NT2/D1 (cell line): ENCODE results near the gene MEF2C.
A peak's percentile ranks its signal among the peaks of the same experiment; 100 is the strongest.

Source experiments
- DNase-seq: peaks from one replicate; pipeline ENCODE4 v3.0.0-alpha.2; 2011; ENCODE audit warnings: low read depth, low spot score
- H3K27me3 ChIP-seq: 2 replicates; pipeline ENCODE4 v1.6.0; 2011; ENCODE audit warnings: mild to moderate bottlenecking; ENCODE audit not compliant: insufficient read length, insufficient read depth
- H3K36me3 ChIP-seq: 2 replicates; pipeline ENCODE4 v1.6.1; 2011; ENCODE audit warnings: mild to moderate bottlenecking, low read length, mixed read lengths; ENCODE audit not compliant: insufficient read depth, insufficient read length
- H3K4me1 ChIP-seq: 2 replicates; pipeline ENCODE4 v1.5.1; 2011; ENCODE audit not compliant: insufficient read depth, insufficient read length
- H3K4me3 ChIP-seq: 2 replicates; pipeline ENCODE4 v1.5.1; 2011; ENCODE audit warnings: low read depth; ENCODE audit not compliant: insufficient read length
- H3K9ac ChIP-seq: 2 replicates; pipeline ENCODE4 v1.6.0; 2011; ENCODE audit warnings: low read depth; ENCODE audit not compliant: insufficient read length
- H3K9me3 ChIP-seq: 2 replicates; pipeline ENCODE4 v1.5.1; 2011; ENCODE audit warnings: mild to moderate bottlenecking, low read length; ENCODE audit not compliant: insufficient read depth
- SUZ12 ChIP-seq: IDR thresholded peaks from 2 replicates; pipeline ENCODE4 v1.6.1; 2011; ENCODE audit not compliant: insufficient read length, insufficient read depth; ENCODE audit errors: extremely low read depth
- YY1 ChIP-seq: IDR thresholded peaks from 2 replicates; pipeline ENCODE4 v1.6.1; 2011; ENCODE audit not compliant: insufficient read length, insufficient read depth
- ZNF274 ChIP-seq: IDR thresholded peaks from 2 replicates; pipeline ENCODE4 v1.6.1; 2011; ENCODE audit warnings: mild to moderate bottlenecking, low read depth, low read length

The MEF2C gene

GRCh38 chr5:88883059-88883835, at the start of gene MEF2C:
MEF2C (minus strand) TSS chr5:88883184; CDS start chr5:88823788, 59,396 bp downstream.
- no peaks in the 10 kb centered on the region for H3K4me1 ChIP-seq
- peaks cover 63% of the 10 kb centered on the region for H3K27me3 ChIP-seq
- no peaks in the 10 kb centered on the region for H3K36me3 ChIP-seq
- DNase-seq: no peak
- no peaks in the 10 kb centered on the region for H3K9me3 ChIP-seq
- H3K9ac ChIP-seq: peak within 1 kb of the TSS; percentile 36
- H3K4me3 ChIP-seq: peak within 1 kb of the TSS; percentile 58
- no peak for TF ChIP-seq ZNF274
- TF ChIP-seq SUZ12: no peak
- TF ChIP-seq YY1: no peak

- Histone ChIP-seq H3K36me3 (no peaks in the 10 kb centered on the region), H3K9me3 (no peaks in the 10 kb centered on the region), H3K27me3 (no peaks in the 10 kb centered on the region), H3K9ac (no peak overlapping the region), H3K4me1 (no peaks in the 10 kb centered on the region), H3K4me3 (no peak overlapping the region)
- no peak for TF ChIP-seq ZNF274
- TF ChIP-seq YY1: no peak
- TF ChIP-seq SUZ12: no peak
- no peak for DNase-seq
Measured at GRCh38 chr5:88932541-88932940, 49.6 kb upstream of the MEF2C start.

- TF ChIP-seq SUZ12 (no peak), ZNF274 (no peak), YY1 (no peak)
- DNase-seq: no peak
- Histone ChIP-seq H3K27me3 (no peaks in the 10 kb centered on the region), H3K36me3 (no peaks in the 10 kb centered on the region), H3K4me1 (no peaks in the 10 kb centered on the region), H3K9me3 (no peaks in the 10 kb centered on the region), H3K4me3 (no peak overlapping the region), H3K9ac (no peak overlapping the region)
Measured at GRCh38 chr5:88930335-88930734, 47.4 kb upstream of the MEF2C start.

GRCh38 chr5:88929385-88929784, 46.4 kb upstream of the MEF2C start:
- H3K4me1 ChIP-seq: no peaks in the 10 kb centered on the region
- H3K27me3 ChIP-seq: no peaks in the 10 kb centered on the region
- no peaks in the 10 kb centered on the region for H3K9me3 ChIP-seq
- no peak for DNase-seq
- no peaks in the 10 kb centered on the region for H3K36me3 ChIP-seq
- no peak overlapping the region for H3K4me3 ChIP-seq
- no peak overlapping the region for H3K9ac ChIP-seq
- TF ChIP-seq SUZ12 (no peak), YY1 (no peak), ZNF274 (no peak)

GRCh38 chr5:88926774-88927173, 43.8 kb upstream of the MEF2C start:
- Histone ChIP-seq H3K4me3 (no peak overlapping the region), H3K9me3 (no peaks in the 10 kb centered on the region), H3K9ac (no peak overlapping the region), H3K27me3 (no peaks in the 10 kb centered on the region), H3K4me1 (no peaks in the 10 kb centered on the region), H3K36me3 (no peaks in the 10 kb centered on the region)
- TF ChIP-seq SUZ12 (no peak), YY1 (no peak), ZNF274 (no peak)
- DNase-seq: no peak

GRCh38 chr5:88925692-88926490, 42.9 kb upstream of the MEF2C start:
- TF ChIP-seq SUZ12 (no peak), ZNF274 (no peak), YY1 (no peak)
- no peak for DNase-seq
- no peak overlapping the region for H3K9ac ChIP-seq
- H3K36me3 ChIP-seq: no peaks in the 10 kb centered on the region
- no peaks in the 10 kb centered on the region for H3K27me3 ChIP-seq
- H3K9me3 ChIP-seq: no peaks in the 10 kb centered on the region
- H3K4me1 ChIP-seq: no peaks in the 10 kb centered on the region
- no peak overlapping the region for H3K4me3 ChIP-seq

GRCh38 chr5:88924330-88924657, 41.3 kb upstream of the MEF2C start:
- Histone ChIP-seq H3K9me3 (no peaks in the 10 kb centered on the region), H3K36me3 (no peaks in the 10 kb centered on the region), H3K27me3 (no peaks in the 10 kb centered on the region), H3K4me3 (no peak overlapping the region), H3K4me1 (no peaks in the 10 kb centered on the region), H3K9ac (no peak overlapping the region)
- TF ChIP-seq SUZ12 (no peak), YY1 (no peak), ZNF274 (no peak)
- DNase-seq: no peak
